GM18502 (cell line): Measurements from ENCODE around the gene NECAP2.

Experiments
- ATAC-seq: cut with Tn5 transposase; IDR thresholded peaks from one replicate; pipeline ENCODE4 v1.9.1; 2021; ENCODE audit warnings: mild to moderate bottlenecking; ENCODE audit not compliant: unreplicated experiment, poor library complexity

Gene NECAP2

DNA sequence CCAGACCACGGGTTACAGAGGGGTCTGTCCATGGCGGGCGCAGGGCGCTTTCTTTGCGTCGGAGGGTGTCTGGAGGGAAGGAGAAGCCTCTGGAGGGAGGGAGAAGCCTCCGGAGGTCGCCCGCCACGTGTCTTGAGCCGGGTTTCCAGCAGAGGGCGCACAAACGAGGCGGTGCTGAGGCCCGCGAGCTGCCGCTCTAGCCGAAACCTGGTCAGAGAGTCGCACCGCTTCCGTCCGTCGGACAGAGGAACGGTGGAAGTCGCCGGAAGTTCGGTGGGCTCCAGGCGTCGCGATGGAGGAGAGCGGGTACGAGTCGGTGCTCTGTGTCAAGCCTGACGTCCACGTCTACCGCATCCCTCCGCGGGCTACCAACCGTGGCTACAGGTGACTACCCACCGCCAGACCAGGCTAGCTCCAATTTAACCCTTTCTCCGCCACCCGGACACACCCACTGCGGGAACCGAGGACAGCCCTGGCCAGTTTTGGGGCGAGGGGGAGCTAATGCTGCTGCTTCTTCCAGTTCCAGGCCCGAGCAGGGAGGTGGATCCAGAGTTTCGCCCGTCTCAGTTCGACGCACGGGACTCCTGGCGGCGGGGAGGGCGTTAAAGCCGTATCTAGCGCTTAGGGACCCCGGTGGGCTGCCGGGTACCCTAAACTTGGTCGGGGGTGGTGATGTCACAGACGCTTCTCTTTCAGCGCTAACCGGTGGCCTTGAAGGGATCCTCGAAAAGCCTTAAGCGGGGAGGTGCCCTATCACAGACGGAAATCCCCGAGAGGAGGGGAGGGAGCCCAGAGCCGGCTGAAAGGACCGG lies at the start of gene NECAP2:
Gene NECAP2, plus strand, starts transcription at position 255 of the 812 bp plus-strand sequence. Its CDS starts 38 bp downstream, at position 293.
- ATAC-seq = peak; percentile 90

DNA sequence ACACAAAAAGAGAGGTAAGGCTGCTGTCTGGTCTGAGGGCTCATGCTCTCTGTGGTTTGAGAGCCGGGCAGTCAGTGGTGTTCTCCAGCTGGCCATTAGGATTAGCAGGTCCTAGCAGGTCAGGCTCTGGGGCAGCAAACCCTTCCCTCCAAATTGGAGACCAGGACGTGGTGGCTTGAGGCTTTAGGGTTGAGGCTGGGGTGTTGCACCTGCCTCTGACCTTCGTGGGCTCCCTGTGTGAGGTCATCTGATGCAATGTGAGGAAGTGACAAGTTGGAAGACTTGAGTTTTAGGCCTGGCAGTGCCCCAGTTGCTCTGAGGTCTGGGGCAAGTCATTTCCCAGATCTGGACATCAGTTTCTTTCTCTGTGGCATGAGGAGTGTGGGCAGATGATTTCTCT lies 49.1 kb upstream of the NECAP2 start:
- ATAC-seq = no peak

- ATAC-seq = no peak
Measured at GRCh38 chr1:16392740-16393569, 47.6 kb upstream of the NECAP2 start.

GRCh38 chr1:16393570-16394521 lies 46.7 kb upstream of the NECAP2 start:
- no peak for ATAC-seq

DNA sequence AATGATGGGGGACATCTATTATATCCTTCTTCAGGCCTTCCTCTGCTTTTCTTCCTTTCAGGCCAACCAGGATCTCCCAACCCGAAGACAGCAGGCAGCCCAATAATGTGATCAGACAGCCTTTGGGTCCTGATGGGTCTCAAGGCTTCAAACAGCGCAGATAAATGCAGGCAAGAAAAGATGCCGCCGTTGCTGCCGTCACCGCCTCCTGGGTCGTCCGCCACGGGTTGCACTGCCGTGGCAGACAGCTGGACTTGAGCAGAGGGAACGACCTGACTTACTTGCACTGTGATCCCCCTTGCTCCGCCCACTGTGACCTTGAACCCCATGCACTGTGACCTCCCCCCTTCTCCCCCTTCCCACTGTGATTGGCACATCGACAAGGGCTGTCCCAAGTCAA lies 45.5 kb upstream of the NECAP2 start:
- no peak for ATAC-seq

GRCh38 chr1:16396591-16396990 lies 43.9 kb upstream of the NECAP2 start:
- ATAC-seq = no peak

DNA sequence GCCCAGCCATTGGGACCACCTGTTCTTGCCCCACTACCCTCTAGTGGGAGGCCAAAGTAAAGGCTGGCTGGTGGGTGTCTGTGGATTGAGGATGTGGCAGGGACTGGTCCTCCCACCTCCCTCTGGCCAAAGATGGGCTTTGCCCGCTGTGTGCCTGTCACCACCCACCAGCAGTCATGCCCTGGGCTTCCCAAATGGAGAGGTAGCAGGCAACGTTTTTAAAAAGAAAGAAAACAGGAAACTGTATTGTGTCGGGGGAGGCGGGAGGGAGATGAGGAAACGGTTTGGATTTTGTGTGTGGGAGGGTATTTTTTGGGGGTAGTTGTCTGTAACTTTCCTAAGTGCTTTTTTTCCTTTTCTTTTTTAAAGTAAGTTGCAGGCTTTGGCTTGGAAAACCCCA lies 43.4 kb upstream of the NECAP2 start:
- no peak for ATAC-seq

DNA sequence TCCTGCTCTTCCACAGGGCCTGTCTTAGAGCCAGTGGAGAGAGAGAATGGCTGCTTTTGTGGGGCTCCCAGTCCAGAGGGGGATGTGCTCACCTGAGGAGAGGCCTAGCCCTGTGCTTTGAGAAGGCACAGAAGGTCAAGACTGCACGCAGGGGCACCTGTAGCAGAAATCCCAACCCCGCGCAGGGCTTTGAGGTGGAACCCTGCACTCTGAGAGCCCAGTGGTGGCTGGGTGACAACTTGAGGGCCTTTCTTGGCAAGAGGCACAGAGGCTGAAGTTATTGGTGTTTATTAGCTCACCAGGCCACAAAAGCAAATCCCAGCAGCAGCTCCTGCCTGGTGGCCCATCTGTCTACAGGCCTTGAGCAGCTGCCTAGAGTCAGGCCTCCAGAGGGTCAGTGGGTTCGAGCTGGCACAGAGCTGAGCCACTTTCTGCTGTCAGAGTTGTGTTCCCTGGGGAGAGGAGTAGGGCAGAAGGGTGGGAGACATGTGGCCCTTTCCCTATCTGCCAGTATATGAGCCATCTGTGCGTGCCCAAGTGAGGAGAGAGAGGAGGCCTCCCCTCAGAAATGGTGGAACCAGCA lies 42.1 kb upstream of the NECAP2 start:
- no peak for ATAC-seq

- ATAC-seq = no peak
Measured at GRCh38 chr1:16402742-16403141, 37.8 kb upstream of the NECAP2 start.

- no peak for ATAC-seq
Measured at GRCh38 chr1:16405441-16405840, 35.1 kb upstream of the NECAP2 start.

GRCh38 chr1:16406868-16407267 lies 33.7 kb upstream of the NECAP2 start:
- no peak for ATAC-seq

DNA sequence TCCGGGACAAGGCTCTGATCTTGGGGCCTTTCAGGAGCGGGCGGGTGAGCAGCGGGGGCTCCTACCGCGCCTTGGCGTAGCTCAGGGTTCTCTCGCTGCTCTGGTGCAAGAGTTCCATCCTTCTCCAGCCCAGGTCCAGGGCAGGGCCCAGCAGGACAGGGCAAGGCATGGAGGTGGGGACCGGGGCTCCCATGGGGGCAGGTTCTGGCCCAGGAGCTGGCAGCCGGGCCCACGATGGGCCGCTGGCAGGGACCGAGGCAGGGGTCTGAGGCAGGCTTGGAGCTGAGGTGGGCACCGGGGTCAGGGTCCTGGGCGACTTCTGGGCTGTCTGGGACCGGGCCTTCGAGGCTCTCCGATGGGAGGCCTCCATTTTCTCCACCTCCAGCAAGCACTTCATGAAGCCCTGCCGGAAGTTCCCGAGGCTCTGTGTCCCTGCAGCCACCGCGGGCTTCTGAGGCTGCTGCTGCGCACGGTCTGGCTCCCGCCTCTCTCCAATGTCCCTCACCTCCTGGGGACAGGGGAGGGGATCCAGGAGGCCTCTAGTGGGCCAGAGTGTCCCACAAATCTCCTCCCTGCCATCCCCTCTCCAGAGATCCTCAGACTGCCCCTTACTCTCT lies 30.9 kb upstream of the NECAP2 start:
- no peak for ATAC-seq

- no peak for ATAC-seq
Measured at GRCh38 chr1:16410803-16411202, 29.7 kb upstream of the NECAP2 start.

GRCh38 chr1:16413191-16413590 lies 27.3 kb upstream of the NECAP2 start:
- ATAC-seq = no peak

GRCh38 chr1:16418823-16419425 lies 21.6 kb upstream of the NECAP2 start:
- no peak for ATAC-seq

- peak; percentile 73 for ATAC-seq
Measured at GRCh38 chr1:16420424-16421118, 20.0 kb upstream of the NECAP2 start.

DNA sequence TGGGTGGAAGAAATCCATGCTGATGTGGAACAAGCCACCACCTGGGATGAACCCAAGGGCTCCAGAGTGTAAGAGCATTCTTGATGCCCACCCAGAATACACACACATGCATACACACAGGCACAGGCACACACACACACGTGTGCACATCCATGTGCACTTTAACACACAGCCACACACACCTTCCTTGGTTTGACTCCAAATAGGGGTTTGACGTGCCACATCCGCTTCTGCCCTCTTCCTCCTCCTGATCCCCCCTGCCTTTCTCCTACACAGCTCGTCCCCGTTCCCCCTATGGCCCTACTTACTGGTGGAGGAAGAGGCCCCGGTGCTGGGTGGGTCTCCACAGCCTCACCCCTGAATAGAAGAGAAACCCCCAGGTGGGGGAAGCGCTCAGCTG lies 19.3 kb upstream of the NECAP2 start:
- no peak for ATAC-seq

DNA sequence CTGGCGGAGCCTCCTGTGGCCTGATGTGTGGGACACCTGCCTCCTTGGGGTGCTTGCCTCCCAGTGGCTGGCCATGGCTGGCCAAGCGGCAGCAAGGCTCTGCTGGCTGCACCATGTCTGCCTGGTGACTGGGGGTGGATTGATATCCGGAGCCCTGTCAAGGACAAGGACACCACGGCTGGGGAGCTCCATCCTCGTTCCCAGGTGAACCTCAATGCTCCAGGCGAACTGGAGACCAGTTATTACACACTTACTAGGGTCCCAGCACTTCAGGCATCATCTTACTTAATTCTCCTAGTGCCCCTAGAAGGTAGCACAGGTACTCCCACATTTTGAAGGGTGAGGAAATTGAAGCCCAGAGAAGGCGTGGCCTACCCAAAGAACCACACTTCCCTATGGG lies 18.5 kb upstream of the NECAP2 start:
- ATAC-seq = no peak
